ENCODE results near the gene PCSK4.

DNA sequence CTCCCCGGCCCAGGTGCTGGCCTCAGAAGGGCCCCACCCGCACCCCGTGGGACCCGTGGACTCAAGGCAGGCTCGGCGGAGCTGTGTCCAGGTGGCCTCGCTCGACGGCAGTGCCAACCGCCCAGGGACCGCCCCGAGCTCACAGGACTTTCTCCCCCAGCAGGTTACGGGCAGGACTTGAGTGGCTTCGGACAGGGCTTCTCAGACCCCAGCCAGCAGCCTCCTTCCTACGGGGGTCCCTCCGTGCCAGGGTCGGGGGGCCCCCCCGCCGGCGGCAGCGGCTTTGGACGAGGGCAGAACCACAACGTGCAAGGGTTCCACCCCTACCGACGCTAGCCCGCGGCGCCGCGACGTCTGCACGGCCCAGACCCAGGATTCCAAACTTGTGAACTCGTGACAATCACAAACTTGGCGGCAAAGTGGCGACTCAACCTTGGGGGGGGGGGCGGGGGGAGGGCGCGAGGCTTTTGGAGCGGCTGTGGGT lies 55.5 kb downstream of the PCSK4 start:
- TF ChIP-seq ZBTB7A (tag by site-specific recombination; IDR thresholded peaks at IDR 0.05; ENCODE audit: low read depth) (no peak), YY1 (tag by site-specific recombination; IDR thresholded peaks at IDR 0.05) (no peak), ZNF433 (tag by site-specific recombination; IDR thresholded peaks at IDR 0.05; ENCODE audit: low read depth) (no peak), ZNF274 (IDR thresholded peaks at IDR 0.05; ENCODE audit: low read length) (no peak), ZNF274 (tag by site-specific recombination; IDR thresholded peaks at IDR 0.05; ENCODE audit: borderline replicate concordance) (no peak), SETDB1 (IDR thresholded peaks at IDR 0.05; ENCODE audit: insufficient read length, low read length) (no peak), ZNF664 (tag by site-specific recombination; IDR thresholded peaks at IDR 0.05) (no peak), ZBTB8A (tag by site-specific recombination; IDR thresholded peaks at IDR 0.05) (no peak), ZNF311 (tag by site-specific recombination; IDR thresholded peaks at IDR 0.05; ENCODE audit: borderline replicate concordance) (no peak), MYNN (tag by site-specific recombination; IDR thresholded peaks at IDR 0.05; ENCODE audit: borderline replicate concordance) (no peak)
- TF ChIP-seq, protein P1, sequence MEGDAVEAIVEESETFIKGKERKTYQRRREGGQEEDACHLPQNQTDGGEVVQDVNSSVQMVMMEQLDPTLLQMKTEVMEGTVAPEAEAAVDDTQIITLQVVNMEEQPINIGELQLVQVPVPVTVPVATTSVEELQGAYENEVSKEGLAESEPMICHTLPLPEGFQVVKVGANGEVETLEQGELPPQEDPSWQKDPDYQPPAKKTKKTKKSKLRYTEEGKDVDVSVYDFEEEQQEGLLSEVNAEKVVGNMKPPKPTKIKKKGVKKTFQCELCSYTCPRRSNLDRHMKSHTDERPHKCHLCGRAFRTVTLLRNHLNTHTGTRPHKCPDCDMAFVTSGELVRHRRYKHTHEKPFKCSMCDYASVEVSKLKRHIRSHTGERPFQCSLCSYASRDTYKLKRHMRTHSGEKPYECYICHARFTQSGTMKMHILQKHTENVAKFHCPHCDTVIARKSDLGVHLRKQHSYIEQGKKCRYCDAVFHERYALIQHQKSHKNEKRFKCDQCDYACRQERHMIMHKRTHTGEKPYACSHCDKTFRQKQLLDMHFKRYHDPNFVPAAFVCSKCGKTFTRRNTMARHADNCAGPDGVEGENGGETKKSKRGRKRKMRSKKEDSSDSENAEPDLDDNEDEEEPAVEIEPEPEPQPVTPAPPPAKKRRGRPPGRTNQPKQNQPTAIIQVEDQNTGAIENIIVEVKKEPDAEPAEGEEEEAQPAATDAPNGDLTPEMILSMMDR (tag by site-specific recombination; IDR thresholded peaks at IDR 0.05): no peak
- TF ChIP-seq, protein P2, sequence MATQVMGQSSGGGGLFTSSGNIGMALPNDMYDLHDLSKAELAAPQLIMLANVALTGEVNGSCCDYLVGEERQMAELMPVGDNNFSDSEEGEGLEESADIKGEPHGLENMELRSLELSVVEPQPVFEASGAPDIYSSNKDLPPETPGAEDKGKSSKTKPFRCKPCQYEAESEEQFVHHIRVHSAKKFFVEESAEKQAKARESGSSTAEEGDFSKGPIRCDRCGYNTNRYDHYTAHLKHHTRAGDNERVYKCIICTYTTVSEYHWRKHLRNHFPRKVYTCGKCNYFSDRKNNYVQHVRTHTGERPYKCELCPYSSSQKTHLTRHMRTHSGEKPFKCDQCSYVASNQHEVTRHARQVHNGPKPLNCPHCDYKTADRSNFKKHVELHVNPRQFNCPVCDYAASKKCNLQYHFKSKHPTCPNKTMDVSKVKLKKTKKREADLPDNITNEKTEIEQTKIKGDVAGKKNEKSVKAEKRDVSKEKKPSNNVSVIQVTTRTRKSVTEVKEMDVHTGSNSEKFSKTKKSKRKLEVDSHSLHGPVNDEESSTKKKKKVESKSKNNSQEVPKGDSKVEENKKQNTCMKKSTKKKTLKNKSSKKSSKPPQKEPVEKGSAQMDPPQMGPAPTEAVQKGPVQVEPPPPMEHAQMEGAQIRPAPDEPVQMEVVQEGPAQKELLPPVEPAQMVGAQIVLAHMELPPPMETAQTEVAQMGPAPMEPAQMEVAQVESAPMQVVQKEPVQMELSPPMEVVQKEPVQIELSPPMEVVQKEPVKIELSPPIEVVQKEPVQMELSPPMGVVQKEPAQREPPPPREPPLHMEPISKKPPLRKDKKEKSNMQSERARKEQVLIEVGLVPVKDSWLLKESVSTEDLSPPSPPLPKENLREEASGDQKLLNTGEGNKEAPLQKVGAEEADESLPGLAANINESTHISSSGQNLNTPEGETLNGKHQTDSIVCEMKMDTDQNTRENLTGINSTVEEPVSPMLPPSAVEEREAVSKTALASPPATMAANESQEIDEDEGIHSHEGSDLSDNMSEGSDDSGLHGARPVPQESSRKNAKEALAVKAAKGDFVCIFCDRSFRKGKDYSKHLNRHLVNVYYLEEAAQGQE (tag by site-specific recombination; IDR thresholded peaks at IDR 0.05): no peak
- TF ChIP-seq, protein P3, sequence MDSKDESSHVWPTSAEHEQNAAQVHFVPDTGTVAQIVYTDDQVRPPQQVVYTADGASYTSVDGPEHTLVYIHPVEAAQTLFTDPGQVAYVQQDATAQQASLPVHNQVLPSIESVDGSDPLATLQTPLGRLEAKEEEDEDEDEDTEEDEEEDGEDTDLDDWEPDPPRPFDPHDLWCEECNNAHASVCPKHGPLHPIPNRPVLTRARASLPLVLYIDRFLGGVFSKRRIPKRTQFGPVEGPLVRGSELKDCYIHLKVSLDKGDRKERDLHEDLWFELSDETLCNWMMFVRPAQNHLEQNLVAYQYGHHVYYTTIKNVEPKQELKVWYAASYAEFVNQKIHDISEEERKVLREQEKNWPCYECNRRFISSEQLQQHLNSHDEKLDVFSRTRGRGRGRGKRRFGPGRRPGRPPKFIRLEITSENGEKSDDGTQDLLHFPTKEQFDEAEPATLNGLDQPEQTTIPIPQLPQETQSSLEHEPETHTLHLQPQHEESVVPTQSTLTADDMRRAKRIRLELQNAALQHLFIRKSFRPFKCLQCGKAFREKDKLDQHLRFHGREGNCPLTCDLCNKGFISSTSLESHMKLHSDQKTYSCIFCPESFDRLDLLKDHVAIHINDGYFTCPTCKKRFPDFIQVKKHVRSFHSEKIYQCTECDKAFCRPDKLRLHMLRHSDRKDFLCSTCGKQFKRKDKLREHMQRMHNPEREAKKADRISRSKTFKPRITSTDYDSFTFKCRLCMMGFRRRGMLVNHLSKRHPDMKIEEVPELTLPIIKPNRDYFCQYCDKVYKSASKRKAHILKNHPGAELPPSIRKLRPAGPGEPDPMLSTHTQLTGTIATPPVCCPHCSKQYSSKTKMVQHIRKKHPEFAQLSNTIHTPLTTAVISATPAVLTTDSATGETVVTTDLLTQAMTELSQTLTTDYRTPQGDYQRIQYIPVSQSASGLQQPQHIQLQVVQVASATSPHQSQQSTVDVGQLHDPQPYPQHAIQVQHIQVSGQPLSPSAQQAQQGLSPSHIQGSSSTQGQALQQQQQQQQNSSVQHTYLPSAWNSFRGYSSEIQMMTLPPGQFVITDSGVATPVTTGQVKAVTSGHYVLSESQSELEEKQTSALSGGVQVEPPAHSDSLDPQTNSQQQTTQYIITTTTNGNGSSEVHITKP (tag by site-specific recombination; IDR thresholded peaks at IDR 0.05): no peak
- TF ChIP-seq, protein P4, sequence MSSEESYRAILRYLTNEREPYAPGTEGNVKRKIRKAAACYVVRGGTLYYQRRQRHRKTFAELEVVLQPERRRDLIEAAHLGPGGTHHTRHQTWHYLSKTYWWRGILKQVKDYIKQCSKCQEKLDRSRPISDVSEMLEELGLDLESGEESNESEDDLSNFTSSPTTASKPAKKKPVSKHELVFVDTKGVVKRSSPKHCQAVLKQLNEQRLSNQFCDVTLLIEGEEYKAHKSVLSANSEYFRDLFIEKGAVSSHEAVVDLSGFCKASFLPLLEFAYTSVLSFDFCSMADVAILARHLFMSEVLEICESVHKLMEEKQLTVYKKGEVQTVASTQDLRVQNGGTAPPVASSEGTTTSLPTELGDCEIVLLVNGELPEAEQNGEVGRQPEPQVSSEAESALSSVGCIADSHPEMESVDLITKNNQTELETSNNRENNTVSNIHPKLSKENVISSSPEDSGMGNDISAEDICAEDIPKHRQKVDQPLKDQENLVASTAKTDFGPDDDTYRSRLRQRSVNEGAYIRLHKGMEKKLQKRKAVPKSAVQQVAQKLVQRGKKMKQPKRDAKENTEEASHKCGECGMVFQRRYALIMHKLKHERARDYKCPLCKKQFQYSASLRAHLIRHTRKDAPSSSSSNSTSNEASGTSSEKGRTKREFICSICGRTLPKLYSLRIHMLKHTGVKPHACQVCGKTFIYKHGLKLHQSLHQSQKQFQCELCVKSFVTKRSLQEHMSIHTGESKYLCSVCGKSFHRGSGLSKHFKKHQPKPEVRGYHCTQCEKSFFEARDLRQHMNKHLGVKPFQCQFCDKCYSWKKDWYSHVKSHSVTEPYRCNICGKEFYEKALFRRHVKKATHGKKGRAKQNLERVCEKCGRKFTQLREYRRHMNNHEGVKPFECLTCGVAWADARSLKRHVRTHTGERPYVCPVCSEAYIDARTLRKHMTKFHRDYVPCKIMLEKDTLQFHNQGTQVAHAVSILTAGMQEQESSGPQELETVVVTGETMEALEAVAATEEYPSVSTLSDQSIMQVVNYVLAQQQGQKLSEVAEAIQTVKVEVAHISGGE (tag by site-specific recombination; conservative IDR thresholded peaks at IDR 0.05; ENCODE audit: low read depth): no peak
- TF ChIP-seq, protein P5, sequence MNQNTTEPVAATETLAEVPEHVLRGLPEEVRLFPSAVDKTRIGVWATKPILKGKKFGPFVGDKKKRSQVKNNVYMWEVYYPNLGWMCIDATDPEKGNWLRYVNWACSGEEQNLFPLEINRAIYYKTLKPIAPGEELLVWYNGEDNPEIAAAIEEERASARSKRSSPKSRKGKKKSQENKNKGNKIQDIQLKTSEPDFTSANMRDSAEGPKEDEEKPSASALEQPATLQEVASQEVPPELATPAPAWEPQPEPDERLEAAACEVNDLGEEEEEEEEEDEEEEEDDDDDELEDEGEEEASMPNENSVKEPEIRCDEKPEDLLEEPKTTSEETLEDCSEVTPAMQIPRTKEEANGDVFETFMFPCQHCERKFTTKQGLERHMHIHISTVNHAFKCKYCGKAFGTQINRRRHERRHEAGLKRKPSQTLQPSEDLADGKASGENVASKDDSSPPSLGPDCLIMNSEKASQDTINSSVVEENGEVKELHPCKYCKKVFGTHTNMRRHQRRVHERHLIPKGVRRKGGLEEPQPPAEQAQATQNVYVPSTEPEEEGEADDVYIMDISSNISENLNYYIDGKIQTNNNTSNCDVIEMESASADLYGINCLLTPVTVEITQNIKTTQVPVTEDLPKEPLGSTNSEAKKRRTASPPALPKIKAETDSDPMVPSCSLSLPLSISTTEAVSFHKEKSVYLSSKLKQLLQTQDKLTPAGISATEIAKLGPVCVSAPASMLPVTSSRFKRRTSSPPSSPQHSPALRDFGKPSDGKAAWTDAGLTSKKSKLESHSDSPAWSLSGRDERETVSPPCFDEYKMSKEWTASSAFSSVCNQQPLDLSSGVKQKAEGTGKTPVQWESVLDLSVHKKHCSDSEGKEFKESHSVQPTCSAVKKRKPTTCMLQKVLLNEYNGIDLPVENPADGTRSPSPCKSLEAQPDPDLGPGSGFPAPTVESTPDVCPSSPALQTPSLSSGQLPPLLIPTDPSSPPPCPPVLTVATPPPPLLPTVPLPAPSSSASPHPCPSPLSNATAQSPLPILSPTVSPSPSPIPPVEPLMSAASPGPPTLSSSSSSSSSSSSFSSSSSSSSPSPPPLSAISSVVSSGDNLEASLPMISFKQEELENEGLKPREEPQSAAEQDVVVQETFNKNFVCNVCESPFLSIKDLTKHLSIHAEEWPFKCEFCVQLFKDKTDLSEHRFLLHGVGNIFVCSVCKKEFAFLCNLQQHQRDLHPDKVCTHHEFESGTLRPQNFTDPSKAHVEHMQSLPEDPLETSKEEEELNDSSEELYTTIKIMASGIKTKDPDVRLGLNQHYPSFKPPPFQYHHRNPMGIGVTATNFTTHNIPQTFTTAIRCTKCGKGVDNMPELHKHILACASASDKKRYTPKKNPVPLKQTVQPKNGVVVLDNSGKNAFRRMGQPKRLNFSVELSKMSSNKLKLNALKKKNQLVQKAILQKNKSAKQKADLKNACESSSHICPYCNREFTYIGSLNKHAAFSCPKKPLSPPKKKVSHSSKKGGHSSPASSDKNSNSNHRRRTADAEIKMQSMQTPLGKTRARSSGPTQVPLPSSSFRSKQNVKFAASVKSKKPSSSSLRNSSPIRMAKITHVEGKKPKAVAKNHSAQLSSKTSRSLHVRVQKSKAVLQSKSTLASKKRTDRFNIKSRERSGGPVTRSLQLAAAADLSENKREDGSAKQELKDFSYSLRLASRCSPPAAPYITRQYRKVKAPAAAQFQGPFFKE (tag by site-specific recombination; IDR thresholded peaks at IDR 0.05; ENCODE audit: borderline replicate concordance): no peak

Measured in HEK293 (cell line).